Stimulated activated CD8-positive, alpha-beta memory T cell treated with anti-CD3 and anti-CD28 coated beads, Interleukin-7, amount 100 ng/mL, for 4 hours (primary cell): Measurements from ENCODE around the gene IMPG2.
"Not testable (repeated sequence)": the region's sequence is repeated elsewhere in the genome, so short reads cannot be mapped to it uniquely, and the experiment has no call there.

ENCODE experiments used
- DNase-seq, 2 donors: peaks; one replicate each; pipeline ENCODE4 v3.0.0-alpha.2; 2020; ENCODE audit warnings: low read depth in 2 of 2

IMPG2 gene

DNA sequence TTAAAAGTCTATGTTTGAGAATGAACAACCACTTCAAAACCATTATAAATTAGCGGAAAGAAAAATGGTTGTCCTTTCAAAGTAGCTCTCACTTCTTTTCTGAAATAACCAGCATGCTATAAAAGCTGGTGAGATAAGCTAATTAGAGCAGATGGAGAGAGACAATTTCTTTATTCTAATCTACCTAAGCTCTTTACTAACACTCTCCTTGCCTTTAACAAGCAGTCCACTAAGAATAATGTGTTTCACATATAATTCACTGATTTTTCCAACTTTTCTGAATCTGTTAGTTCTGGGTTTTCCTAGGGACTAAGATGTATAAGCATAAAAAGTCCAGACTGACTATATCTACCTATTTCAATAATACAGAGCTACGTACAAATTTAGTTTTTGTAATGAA, at the start of gene IMPG2:
Gene IMPG2 (minus strand): TSS at position 101 of the 400 bp plus-strand sequence. CDS start 203 bp downstream, outside the sequence.
- DNase-seq, result no peak

DNA sequence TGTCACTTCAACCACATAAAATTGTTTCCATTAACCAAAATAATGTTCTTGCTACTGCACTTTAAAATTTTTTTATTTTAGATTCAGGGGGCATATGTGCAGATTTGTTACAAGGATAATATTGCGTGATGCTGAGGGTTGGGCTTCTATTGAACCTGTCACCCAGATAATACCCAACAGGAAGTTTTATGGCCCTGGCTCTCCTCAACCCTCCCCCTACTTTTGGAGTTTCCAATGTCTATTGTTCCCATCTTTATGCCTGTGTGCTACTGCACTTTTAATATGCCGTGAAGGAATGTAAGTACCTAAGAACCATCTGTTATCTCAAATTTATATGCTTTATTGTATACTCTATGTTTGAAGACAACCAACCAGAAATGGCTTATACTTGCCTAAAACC, 42.0 kb upstream of the IMPG2 start:
- no peak for DNase-seq

DNA sequence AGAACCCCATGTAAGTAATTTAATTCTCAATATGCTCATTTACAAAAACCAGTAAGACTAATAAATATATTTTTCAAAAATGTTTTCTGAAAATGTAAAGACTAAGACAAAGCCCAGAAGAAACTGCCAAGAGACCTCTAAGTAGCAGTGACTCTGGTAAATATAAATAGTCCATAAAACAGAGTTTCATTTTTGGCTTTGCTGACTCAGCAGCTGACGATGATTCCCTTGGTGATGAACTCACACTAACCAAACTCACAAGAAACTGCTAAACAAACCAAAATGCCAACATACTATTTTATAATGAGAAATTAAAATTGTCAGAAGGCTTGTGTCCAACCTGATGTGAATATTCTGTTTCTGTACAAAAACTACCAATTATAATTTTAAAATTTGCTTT, 31.5 kb upstream of the IMPG2 start:
- DNase-seq, result no peak

DNA sequence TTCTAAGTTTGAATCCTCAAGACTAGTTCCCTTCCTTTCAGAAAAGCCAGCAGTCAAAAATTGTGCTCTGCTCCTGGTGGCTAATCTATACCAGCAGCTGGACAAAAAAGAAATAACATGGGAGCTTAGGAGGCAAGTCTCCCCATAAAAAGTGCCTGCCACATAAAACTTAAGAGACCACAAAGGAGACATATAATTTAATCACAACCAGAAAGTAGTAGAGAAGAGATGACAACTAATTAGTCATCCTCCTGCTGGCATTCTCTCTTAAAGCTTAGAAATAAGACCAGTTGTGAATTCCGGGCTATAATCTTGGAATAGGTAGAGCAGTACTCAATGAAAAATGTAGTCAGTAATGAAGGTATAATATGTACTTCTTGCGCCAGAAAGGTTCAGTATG, 20.2 kb upstream of the IMPG2 start:
- no peak for DNase-seq

DNA sequence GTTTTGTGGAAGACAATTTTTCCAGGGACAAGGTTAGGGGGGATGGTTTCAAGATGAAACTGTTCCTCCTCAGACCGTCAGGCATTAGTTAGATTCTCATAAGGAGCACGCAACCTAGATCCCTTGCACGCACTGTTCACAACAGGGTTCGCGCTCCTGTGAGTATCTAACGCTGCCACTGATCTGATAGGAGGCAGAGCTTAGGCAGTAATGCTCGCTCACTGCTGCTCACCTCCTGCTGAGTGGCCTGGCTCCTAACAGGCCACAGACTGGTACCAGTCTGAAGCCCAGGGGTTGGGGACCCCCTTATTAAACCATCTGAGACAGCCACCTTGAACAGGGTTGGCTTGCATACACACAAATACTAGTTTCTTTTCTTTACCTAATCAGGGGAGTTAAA, 13.5 kb upstream of the IMPG2 start:
- DNase-seq, result no peak

DNA sequence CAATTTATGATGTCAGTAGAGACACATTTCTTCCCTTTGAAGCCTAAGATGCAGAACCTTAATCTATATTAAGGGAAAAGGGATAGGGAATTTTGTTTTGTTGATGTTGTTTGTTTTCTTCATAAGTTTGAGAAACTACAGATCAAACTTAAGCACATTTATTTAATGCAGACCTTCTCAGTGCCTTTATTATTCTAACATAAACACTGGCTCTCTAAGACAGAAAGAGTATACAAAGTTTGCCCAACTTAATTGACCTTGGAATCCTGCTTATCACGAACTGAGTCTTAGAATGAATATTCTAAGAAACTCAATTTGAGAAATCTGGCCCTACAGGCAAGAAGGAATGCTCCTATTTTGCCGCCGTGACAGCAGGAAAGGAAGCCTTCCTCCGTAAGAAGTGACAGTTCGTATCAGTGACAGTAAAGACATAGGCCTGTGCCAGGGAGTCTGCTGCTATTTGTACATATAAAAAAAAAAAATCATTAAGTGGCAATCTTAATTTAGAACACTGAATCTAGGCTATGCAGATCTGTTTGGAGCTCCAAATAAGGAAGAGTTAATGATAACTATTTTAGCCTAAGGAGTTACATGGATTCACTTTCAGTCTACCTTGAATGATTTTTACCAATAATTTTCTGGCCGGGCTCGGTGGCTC, 8.8 kb upstream of the IMPG2 start:
- DNase-seq, result no peak

DNA sequence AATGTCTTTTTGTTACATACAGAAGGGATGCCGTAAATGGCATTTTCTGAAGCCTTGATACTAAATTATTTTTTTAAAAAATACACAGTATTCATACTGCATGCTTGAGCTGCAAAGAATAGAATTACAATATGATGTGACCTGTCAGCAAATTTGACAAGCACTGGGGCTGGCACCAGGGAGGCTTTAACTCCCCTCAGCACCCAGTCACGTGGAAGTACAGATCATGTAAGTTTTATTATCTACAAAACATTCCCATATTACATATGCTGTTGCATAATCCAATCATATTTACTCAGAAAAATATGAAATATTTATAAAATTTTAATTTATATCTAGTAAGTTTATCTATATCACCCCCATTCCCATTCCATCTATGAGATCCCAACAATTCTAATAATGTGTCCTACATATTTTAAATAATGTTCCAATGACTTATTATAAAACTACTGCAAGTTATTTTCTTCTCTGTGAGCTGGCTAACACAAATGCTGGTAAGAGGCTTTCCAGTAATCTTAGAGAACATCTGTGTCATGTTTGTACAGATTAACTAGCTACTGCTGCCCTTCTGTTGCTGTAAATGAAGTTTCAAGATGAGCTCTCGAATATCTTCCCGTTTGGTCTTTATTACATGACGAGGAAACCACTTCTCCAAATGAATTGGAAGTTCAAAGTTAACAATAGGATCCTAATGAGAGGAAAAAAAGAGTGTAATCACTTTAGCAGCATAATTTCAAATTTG, 5.2 kb upstream of the IMPG2 start:
- DNase-seq, result no peak

DNA sequence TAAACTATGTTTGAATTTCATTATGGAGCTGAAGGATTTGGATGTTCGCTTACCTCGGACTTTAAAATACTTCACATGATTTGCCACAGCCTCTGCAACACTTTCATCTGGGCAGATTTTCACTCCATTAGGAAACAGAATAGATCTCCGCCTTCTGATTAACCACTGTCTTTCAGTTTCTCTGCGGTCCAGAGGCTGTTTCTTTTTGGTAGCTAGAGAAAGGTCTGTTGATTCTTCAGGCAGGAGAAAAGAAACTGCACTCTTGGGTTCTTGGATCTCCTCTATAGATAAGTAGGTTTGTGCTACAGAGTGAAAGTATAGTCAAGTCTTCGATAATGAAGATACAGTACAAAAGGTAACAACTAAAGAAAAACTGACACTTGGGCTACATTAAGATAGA, 844 bp downstream of the IMPG2 start:
- no peak for DNase-seq

DNA sequence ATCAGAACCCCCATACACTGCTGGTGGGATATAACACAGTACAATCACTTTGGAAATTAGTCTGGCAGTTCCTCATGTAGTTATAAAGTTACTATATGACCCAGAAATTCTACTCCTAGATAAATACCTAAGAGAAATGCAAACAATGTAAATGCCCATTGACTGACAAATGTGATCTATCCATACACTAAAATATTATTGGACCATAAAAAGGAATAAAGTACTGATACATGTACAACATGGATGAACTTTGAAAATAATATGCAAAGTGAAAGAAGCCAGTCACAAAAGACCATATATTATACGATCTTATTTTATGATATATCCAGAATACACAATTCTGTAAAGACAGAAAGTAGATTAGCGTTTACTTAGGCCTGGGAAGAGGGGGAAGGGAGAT, 7.8 kb downstream of the IMPG2 start:
- no peak for DNase-seq

DNA sequence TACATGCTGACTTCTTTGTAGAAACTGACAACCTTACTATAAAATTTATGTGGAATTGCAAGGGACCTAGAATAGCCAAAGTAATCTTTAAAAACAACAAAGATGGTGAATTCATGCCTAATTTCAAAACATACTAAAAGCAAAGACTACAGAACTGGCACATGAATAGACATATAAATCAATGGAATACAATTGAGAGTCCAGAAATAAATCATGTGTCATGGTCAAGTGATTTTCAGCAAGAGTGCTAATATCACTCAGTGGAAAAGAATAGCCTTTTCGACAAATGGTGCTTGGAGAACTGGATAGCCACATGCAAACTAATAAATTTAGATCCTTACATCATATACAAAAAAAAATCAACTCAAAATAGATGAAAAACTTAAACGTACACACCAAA, 8.7 kb downstream of the IMPG2 start:
- DNase-seq, result no peak

DNA sequence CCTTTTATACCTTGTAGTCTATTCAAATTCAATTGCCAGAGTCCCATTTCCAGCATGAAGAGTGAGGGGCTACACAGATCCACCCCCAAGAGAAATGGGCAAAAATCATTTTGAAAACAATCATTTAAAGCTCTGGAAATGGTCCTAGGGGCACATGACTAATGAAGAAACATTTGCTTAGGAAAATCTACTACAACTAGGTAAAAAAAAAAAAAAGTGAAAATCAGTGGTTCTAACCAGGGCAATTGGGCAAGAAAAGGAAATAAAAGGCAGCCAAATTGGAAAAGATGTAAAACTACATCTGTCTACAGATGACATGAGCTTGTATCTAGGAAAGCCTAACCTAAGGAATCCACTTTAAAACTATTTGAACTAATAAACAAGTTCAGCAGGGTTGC, 9.4 kb downstream of the IMPG2 start:
- DNase-seq, result no peak

DNA sequence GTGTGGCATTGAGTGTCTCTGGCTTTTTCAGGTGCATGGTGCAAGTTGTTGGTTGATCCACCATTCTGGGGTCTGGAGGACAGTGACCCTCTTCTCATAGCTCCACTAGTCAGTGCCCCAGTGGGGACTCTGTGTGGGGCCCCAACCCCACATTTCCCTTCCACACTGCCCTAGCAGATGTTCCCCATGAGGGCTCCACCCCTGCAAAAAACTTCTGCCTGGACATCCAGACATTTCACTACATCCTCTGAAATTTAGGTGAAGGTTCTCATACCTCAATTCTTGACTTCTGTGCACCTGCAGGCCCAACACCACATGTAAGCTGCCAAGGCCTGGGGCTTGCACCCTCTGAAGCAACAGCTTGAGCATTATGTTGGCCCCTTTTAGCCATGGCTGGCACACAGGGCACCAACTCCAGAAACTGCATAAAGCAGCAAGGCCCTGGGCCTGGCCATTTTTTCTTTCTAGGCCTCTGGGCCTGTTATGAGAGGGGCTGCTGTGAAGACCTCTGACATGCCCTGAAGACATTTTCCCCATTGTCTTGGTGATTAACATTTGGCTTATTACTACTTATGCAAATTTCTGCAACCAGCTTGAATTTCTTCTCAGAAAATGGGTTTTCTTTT, 12.1 kb downstream of the IMPG2 start:
- DNase-seq, result not testable (repeated sequence)

DNA sequence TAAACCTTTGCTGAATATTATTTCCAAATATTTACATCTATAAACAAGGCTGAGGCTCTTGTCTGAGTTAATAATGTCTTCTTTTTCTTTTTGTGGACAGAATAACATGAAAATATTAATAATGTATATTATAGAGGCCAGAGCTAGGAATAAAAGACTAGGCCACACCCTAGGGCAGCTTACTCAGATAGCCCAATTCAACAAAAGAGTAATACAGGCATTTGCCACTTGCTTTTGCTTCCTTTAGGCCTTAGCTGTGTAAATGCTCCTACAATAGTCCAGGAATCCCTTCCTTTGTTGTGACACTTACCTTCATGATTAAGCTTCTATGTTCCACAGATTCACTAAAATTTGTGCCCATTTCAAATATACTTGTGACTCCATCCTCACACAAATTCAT, 16.5 kb downstream of the IMPG2 start:
- no peak for DNase-seq

DNA sequence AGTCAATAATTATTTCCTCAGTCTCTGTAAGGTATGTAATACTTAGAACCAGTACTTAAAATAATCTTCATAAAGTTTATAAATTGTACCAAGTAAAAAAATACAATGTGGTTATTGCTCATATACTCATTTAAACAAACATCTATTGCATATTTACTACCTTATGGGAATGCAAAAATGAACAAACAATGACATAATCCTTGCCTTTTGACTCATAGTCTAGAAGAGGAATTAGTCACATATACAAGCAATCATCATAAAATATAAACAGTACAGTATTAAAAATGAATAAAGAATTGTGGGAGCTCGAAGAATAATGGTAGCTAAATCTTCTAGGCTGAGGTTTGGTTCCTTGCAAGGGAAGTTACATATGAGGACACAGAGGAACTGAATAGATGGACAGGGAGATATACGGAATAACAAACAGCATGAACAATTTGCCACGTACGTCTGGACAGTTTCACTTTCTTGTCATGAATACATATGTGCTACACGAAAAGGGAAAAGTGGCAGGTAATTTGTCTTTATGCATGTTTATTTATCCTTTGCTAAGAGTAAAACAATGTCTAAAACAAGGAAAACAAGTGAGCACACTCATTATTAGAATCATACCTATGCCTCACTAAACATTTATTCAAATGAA, 17.2 kb downstream of the IMPG2 start:
- DNase-seq, result no peak

DNA sequence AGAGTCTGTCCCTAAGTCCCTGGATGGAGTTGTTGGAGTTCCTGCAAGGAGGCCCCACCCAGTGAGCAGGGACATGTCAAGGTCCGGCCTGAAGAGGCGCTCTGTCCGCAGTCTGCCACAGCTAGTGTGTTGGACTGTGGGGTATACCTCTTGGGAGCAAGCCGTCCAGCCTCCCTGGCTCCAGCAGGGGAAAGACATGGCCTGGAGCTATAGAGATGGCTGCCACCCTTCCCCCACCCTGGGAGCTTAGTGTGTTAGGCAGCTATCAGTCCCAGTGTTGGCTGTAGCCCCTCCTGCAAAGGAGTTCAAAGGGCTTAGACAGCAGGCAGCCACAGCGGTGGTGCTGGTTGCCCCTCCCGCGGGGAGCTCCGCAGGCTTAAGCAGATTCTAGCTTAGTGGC, 20.3 kb downstream of the IMPG2 start:
- no peak for DNase-seq

DNA sequence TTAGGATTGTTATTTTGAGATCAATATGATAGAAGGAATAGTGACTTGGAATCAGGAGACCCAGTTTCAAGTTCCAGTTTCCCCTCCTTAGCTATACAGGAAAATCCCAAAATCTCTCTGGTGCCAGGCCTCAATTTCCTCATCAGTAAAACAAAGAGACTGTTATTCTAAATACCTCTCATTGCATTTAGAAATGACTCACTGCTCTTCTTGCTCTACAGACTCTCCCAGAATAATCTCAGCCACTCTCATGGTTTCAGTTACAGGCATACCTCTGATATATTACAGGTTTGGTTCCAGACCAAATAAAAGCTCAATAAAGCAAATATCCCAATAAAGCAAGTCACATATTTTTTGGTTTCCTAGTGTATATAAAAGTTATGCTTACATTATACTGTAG, 28.3 kb downstream of the IMPG2 start:
- DNase-seq, result no peak

DNA sequence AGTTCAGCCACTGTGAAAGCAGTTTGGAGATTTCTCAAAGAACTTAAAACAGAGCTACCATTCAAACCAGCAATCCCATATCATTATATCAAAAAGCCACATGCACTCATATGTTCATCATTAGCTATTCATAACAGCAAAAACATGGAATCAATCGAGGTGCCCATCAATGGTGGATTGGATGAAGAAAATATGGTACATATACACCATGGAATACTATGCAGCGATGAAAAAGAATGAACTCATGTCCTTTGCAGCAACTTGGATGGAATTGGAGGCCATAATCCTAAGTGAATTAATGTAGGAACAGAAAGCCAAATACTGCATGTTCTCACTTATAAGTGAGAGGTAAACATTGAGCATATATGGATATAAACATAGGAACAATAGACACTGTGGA, 32.1 kb downstream of the IMPG2 start:
- DNase-seq, result no peak

DNA sequence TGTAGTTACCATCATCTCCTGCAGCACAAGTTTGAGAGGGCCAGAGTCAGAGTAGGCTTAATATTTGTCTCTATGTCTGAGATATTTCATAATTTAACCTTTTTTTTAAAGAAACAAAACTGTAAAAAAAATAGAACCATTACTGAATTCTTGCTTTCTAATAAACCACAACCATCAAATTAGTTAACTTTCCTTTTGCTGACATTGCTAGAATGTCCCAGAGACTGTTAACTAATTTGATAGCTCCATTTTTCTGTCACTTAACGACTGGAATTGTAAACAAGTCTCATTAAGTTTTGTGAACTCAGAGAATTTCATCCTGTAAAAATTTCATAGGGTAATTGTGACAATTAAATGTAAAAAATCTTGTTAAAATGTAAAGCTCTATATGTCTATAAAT, 35.6 kb downstream of the IMPG2 start:
- DNase-seq, result no peak

DNA sequence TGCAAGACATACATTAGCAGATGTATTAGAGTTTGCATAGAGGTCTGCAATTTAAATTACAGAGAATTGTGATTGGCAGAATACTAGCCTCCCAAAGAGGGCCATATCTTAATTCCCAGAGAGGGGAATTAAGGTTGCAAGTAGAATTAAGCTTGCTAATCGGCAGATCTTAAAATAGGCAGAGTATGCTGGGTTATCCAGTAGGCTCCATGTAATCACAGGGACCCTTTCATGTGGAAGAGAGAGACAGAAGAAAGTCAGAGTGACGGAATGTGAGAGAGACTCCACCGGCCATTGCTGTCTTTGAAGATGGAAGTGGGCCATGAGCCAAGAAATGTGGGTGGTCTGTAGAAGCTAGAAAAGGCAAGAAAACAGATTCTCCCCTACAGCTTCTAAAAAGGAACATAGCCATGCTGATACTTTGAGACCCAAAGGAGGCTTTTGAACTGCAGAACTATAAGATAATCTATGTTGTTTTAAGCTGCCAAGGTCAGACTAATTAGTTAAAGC, 38.8 kb downstream of the IMPG2 start:
- no peak for DNase-seq

DNA sequence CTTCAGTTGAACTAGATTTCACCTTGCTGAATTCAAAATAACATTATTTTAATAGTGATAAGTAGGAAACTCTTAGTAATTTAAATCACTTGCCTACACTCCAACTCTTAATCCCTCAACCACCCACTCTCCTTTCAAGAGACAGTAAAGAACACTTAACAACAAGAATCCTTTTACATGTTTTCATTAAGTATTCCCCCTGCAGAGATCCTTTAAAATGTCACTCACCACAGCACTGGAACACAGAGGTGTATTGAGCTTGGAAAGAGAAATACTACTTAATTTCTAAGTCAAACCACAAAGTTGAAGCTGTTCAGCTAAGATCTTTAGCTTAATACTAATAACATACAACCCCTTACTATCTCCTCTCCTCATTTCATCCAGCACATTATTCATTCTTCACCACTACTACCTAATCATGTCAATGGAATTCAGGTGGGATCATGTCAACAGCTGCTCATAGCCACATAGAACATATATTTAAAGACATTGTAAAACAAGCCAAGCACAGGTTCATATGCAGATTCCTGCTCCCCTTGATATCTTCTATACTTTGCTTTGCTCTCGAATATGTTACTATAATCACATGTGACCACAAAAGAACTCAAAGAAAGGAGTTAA, 40.5 kb downstream of the IMPG2 start:
- DNase-seq, result no peak

DNA sequence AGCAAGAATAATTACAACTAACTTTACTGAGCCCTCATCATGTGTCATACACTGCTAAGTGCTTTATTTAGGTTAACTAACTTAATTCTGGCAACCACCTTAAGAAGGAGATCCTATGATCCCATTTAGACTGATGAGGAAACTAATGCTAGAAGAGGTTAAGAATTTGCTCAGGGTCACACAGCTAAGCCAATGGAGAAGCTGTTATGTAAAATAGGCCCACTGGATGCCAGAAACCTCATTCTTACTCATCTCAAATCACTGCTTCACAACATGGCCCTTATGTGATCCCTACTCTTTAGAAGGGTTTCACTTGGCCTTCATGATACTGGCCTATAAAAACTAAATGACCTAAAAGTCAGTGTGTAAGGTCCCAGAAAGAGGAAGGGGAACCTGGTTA, 41.2 kb downstream of the IMPG2 start:
- DNase-seq, result no peak

DNA sequence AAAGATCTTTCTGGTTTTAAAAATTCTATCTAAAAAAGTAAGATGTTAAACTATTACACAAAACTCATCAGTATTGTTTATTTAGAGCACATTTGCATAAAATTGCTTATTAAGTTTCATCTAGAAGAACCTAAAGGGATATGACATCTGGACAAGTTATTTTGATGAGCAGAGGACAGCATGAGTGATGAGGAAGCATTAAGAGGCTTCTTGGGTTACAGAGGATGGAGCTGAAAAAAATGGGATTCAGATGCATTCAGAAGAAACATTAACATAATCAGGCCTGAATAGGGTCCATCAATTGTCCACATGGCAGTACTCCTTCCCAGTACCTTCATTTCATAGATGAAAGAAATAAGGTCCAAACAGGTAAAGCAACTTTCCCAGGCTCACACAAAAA, 41.6 kb downstream of the IMPG2 start:
- no peak for DNase-seq
